Measurements from ENCODE around the gene RSL1D1.

- TF ChIP-seq POLR2AphosphoS5 (IDR thresholded peaks at IDR 0.05) (no peak), CTCF (IDR thresholded peaks at IDR 0.05) (no peak), POLR2A (IDR thresholded peaks at IDR 0.05) (no peak)
These were observed 8.1 kb downstream of the RSL1D1 start for GRCh38 chr16:11843206-11843605.
